ENCODE data around the gene FGFBP1.

The FGFBP1 gene

DNA sequence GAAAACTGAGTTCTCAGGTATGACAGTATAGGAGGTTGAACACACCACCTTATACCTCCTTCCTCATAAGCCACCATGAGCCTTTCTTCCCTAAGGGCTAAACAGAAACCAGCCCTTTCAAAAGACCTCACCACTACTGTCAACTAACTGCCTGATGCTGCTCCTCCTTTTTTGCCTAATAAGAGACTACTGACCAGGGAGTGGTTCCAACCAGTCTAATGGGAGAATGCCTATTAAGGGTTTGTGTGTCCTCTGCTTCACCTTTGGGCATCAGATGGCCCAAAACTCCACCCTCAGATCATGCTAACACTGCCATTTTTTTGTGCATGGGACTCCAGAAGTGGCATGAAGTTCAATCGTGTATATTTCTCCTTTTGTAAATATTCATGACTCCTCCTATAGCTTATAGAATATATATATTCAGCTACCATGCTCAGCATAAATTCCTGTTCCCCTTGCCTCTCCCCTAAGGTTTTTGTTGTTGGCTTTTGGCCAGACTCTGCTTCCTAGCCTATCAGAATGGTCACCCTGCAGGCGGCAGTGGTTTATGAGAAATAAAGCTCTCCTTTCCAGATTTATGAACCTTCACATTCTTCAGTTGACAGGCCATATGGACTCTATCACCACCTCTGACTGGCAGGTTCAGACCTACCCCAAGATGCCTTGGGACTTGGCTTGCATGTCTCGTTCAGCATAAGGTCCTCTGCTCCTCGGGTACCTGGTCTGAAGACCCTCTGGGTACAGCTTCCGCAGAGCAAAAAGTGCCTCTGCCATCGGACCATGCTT, 28.2 kb downstream of the FGFBP1 start:
- no peaks in the 10 kb centered on the region for H3K9me3 Mint-ChIP-seq
- H3K4me3 Mint-ChIP-seq = no peak overlapping the region
- no peak overlapping the region for H3K27ac Mint-ChIP-seq
- H3K27me3 Mint-ChIP-seq = peaks cover 9% of the 10 kb centered on the region
- no peaks in the 10 kb centered on the region for H3K36me3 Mint-ChIP-seq (ENCODE audit: low read depth)
- H3K4me1 Mint-ChIP-seq (ENCODE audit: low read depth) = peaks cover 11% of the 10 kb centered on the region

GRCh38 chr4:15907430-15907829, 31.1 kb downstream of the FGFBP1 start:
- Mint-ChIP-seq H3K4me1 (ENCODE audit: low read depth) (no peaks in the 10 kb centered on the region), H3K27ac (no peak overlapping the region), H3K4me3 (no peak overlapping the region), H3K36me3 (ENCODE audit: low read depth) (no peaks in the 10 kb centered on the region), H3K27me3 (peaks cover 31% of the 10 kb centered on the region), H3K9me3 (no peaks in the 10 kb centered on the region)

DNA sequence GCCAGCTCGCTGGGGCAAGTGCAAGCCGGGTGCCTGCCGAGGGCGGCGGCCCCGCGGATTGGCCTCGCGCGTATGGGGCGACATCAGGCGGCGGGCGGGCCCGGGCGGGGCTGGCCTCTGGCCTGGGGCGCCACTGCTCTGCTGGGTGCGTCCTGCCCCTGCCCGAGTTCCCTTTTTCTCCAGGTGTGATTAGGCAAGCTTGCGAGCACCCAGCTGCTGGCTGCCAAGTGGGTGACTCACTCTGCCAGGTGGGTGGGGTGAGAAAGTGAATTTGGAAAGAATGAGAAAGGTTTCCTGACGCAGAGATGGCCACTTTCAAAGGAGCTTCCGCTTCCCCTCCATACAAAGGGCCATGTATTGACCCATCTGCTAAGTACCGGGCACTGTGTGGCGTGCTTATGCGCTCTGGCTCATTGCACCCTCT, 32.5 kb downstream of the FGFBP1 start:
- Mint-ChIP-seq H3K4me1 (ENCODE audit: low read depth) (peaks cover 5% of the 10 kb centered on the region), H3K27me3 (peaks cover 31% of the 10 kb centered on the region), H3K27ac (no peak overlapping the region), H3K36me3 (ENCODE audit: low read depth) (no peaks in the 10 kb centered on the region), H3K4me3 (no peak overlapping the region), H3K9me3 (no peaks in the 10 kb centered on the region)

GRCh38 chr4:15902746-15903145, 35.8 kb downstream of the FGFBP1 start:
- Mint-ChIP-seq H3K27me3 (peaks cover 48% of the 10 kb centered on the region), H3K9me3 (no peaks in the 10 kb centered on the region), H3K4me1 (ENCODE audit: low read depth) (peaks cover 5% of the 10 kb centered on the region), H3K36me3 (ENCODE audit: low read depth) (no peaks in the 10 kb centered on the region), H3K27ac (no peak overlapping the region), H3K4me3 (no peak overlapping the region)

DNA sequence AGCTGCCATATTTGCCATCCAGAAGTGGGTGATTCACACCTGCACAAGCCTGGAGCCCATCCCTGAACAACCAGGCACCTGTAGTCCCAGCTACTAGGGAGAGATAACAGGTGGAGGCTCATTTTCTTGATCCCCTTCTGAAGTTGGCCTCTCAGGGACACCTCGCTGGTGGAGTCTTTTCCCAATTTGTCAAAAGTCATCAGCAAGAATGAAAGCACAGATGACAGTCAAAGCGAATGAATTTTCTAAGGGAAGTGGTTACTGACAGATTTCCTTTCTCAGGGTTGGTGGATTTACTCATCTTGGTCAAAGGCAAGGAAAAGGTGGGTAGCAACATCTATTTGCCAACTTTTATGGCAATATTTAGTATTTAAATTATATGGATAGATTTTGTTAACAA, 36.5 kb downstream of the FGFBP1 start:
- Mint-ChIP-seq H3K27me3 (peaks cover 51% of the 10 kb centered on the region), H3K36me3 (ENCODE audit: low read depth) (no peaks in the 10 kb centered on the region), H3K4me1 (ENCODE audit: low read depth) (peaks cover 5% of the 10 kb centered on the region), H3K9me3 (no peaks in the 10 kb centered on the region), H3K27ac (no peak overlapping the region), H3K4me3 (no peak overlapping the region)

DNA sequence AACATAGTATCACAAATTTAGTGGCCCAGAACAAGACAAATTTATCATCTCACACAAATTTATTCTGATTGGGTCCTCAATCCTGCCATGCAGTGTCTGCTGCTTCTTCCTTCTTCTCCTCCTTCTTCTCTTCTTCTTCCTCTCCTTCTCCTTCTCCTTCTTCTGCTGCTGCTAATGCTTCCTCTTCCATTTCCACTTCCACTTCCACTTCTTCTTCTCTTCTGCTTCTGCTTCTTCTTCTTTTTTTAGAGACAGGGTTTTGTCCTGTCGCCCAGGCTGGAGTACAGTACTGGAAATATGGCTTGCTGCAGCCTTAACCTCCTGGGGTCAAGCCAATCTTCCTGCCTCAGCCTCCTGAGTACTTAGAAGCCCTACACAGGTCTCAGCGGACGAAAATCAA, 37.5 kb downstream of the FGFBP1 start:
- no peak overlapping the region for H3K27ac Mint-ChIP-seq
- H3K27me3 Mint-ChIP-seq = peaks cover 51% of the 10 kb centered on the region
- no peaks in the 10 kb centered on the region for H3K9me3 Mint-ChIP-seq
- no peaks in the 10 kb centered on the region for H3K36me3 Mint-ChIP-seq (ENCODE audit: low read depth)
- H3K4me1 Mint-ChIP-seq (ENCODE audit: low read depth) = peaks cover 5% of the 10 kb centered on the region
- H3K4me3 Mint-ChIP-seq = no peak overlapping the region

DNA sequence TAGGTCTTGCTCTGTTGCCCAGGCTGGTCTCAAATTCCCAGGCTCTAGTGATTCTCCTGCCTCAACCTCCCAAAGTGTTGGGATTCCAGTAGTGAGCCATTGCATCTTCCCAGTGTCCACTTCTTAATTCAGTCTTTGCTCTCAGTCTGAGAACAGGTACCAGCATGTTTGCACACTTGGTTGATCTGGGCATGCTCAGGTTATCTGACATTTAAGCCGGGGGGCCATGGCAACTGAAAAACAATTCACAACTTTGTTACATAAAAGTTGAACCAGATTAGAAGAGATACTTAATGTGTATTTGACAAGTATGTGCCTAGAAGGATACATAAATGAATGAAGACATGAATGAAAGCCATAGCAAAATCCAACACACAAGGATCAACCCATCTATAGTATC, 39.0 kb downstream of the FGFBP1 start:
- Mint-ChIP-seq H3K4me1 (ENCODE audit: low read depth) (peaks cover 5% of the 10 kb centered on the region), H3K27me3 (peaks cover 45% of the 10 kb centered on the region), H3K27ac (no peak overlapping the region), H3K9me3 (no peaks in the 10 kb centered on the region), H3K36me3 (ENCODE audit: low read depth) (no peaks in the 10 kb centered on the region), H3K4me3 (no peak overlapping the region)

GRCh38 chr4:15898902-15899301, 39.6 kb downstream of the FGFBP1 start:
- Mint-ChIP-seq H3K27me3 (peaks cover 45% of the 10 kb centered on the region), H3K27ac (no peak overlapping the region), H3K36me3 (ENCODE audit: low read depth) (no peaks in the 10 kb centered on the region), H3K4me1 (ENCODE audit: low read depth) (peaks cover 5% of the 10 kb centered on the region), H3K4me3 (no peak overlapping the region), H3K9me3 (no peaks in the 10 kb centered on the region)

- Mint-ChIP-seq H3K27ac (no peak overlapping the region), H3K36me3 (ENCODE audit: low read depth) (no peaks in the 10 kb centered on the region), H3K27me3 (peaks cover 43% of the 10 kb centered on the region)
Observed at GRCh38 chr4:15897577-15897976, 41.0 kb downstream of the FGFBP1 start.

DNA sequence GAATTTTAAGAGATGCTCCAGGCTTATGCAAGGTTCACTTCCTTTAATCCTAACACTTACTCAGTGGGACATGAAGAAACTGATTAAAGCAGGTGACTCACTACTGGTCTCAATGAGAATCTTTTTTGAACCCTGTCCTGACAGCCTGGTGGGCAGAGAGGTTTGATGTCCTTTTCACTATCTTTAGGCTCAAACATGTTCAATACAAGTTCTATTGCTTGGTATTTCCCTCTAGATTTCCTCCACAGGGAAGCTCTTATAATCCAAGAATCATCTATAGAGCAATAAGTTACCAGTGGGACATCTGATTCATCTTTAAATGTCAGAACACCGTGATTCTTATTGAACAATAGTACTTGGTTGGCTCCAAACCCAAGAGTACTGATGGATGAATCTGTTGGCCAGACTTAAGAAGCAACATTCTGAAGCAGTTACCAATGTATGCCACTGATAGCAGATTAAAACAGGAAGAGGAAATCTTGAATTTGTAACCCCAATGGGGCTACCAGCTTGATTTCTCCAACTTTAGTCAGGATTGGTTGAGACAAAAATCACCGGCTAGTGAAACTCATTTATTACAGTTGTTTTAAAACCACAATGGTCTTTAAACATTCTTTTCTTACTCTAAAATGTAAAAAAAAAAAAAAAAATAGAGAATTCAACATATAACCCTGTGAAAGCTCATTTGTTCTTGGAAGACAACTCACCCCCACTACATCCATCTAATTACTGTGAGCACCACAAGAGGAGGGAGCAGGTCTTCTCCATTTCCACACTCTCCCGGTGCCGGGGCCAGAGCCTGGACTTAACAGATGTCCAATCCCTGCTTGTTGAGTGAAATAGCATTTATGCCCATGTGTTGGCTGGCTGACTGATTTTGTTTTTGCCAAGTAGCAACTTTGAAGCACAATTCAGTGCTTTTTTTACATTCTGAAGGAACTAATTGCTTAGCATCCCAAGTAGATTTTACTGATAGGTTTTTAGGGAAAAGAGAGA, 43.3 kb downstream of the FGFBP1 start:
- H3K27me3 Mint-ChIP-seq = peaks cover 35% of the 10 kb centered on the region

More at GRCh38 chr4:15897577-15897976, 41.0 kb downstream of the FGFBP1 start:
- H3K4me3 Mint-ChIP-seq = no peak overlapping the region
- H3K9me3 Mint-ChIP-seq = peaks cover under 1% of the 10 kb centered on the region
- H3K4me1 Mint-ChIP-seq (ENCODE audit: low read depth) = peaks cover 5% of the 10 kb centered on the region

GRCh38 chr4:15894393-15894792, 44.1 kb downstream of the FGFBP1 start:
- Mint-ChIP-seq H3K4me1 (ENCODE audit: low read depth) (peaks cover 7% of the 10 kb centered on the region), H3K4me3 (no peak overlapping the region), H3K36me3 (ENCODE audit: low read depth) (no peaks in the 10 kb centered on the region), H3K27me3 (peaks cover 28% of the 10 kb centered on the region), H3K27ac (no peak overlapping the region), H3K9me3 (peaks cover 4% of the 10 kb centered on the region)

More for the DNA sequence above, 43.3 kb downstream of the FGFBP1 start:
- no peak overlapping the region for H3K27ac Mint-ChIP-seq
- H3K4me3 Mint-ChIP-seq = no peak overlapping the region
- no peaks in the 10 kb centered on the region for H3K36me3 Mint-ChIP-seq (ENCODE audit: low read depth)
- H3K9me3 Mint-ChIP-seq = peaks cover 4% of the 10 kb centered on the region
- H3K4me1 Mint-ChIP-seq (ENCODE audit: low read depth) = peaks cover 7% of the 10 kb centered on the region

- H3K4me1 Mint-ChIP-seq (ENCODE audit: low read depth) = peaks cover 7% of the 10 kb centered on the region
- peaks cover 24% of the 10 kb centered on the region for H3K27me3 Mint-ChIP-seq
- H3K36me3 Mint-ChIP-seq (ENCODE audit: low read depth) = no peaks in the 10 kb centered on the region
- H3K9me3 Mint-ChIP-seq = peaks cover 4% of the 10 kb centered on the region
- H3K4me3 Mint-ChIP-seq = no peak overlapping the region
- no peak overlapping the region for H3K27ac Mint-ChIP-seq
Observed at GRCh38 chr4:15893962-15894361, 44.6 kb downstream of the FGFBP1 start.

- no peaks in the 10 kb centered on the region for H3K36me3 Mint-ChIP-seq (ENCODE audit: low read depth)
- peaks cover 7% of the 10 kb centered on the region for H3K4me1 Mint-ChIP-seq (ENCODE audit: low read depth)
- no peak overlapping the region for H3K4me3 Mint-ChIP-seq
- peaks cover 17% of the 10 kb centered on the region for H3K27me3 Mint-ChIP-seq
- H3K9me3 Mint-ChIP-seq = peaks cover 4% of the 10 kb centered on the region
- no peak overlapping the region for H3K27ac Mint-ChIP-seq
Observed at GRCh38 chr4:15891312-15891711, 47.2 kb downstream of the FGFBP1 start.

DNA sequence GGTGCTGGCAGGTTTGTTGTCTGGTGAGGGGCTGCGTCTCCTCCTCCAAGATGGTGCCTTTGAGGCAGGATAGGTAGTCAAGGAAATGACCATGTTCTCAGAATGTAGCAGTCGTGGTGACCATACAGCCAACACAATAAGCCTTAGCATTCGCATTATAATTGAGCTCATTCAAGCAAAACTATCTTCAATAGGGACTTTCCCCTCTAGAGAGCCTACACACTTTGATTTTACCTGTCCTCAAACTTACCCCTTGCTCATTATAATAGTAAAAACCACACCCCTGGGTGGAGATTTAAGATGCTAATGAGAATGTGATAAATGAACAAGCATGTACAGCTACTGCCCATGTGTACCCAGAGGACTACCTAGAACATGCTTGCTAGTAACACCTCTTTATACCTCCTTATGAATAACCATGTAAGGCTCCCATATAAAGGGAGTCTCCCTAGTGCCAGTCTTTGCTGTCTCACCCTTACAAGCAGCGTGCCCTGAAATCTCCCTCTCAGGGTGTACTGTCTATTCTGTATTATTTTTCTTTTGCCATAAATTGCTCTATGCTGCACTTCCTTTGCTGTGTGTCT, 48.2 kb downstream of the FGFBP1 start:
- Mint-ChIP-seq H3K4me3 (no peak overlapping the region), H3K4me1 (ENCODE audit: low read depth) (peaks cover 7% of the 10 kb centered on the region), H3K27ac (no peak overlapping the region), H3K9me3 (peaks cover 4% of the 10 kb centered on the region), H3K27me3 (peaks cover 17% of the 10 kb centered on the region), H3K36me3 (ENCODE audit: low read depth) (no peaks in the 10 kb centered on the region)

DNA sequence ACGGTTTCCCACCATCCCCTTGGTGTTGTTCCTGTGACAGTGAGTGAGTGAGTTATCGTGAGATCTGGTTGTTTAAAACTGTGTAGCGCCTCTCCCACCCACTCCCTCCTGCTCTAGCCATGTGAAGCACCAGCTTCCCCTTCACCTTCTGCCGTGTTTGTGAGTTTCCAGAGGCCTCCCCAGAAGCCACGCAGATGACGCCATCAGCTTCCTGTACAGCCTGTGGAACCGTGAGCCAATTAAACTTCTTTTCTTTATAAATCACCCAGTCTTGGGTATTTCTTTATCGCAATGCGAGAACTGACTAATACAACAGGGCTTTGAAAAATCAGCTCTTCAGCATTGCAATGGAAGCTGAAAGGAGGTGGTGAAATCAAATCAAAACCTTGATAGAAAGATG, 50.0 kb downstream of the FGFBP1 start:
- Mint-ChIP-seq H3K4me1 (ENCODE audit: low read depth) (peaks cover 7% of the 10 kb centered on the region), H3K9me3 (peaks cover 4% of the 10 kb centered on the region), H3K36me3 (ENCODE audit: low read depth) (no peaks in the 10 kb centered on the region), H3K4me3 (no peak overlapping the region), H3K27ac (no peak overlapping the region), H3K27me3 (peaks cover 6% of the 10 kb centered on the region)

Measured in stimulated activated naive CD8-positive, alpha-beta T cell treated with anti-CD3 and anti-CD28 coated beads, Interleukin-15, Interleukin-2, amounts not matched to agents 100 ng/mL and 50 ng/mL, for 24 hours (primary cell).